ENCODE results near the gene NPLOC4. TPM values are rescaled to one million over a fixed set of nuclear protein-coding genes. Genes with fewer than 3 reads are reported as not detected.

The NPLOC4 gene
- total and polyA plus RNA-seq, 4 donors = 23.5 to 67.4 (median 50.6) TPM

DNA sequence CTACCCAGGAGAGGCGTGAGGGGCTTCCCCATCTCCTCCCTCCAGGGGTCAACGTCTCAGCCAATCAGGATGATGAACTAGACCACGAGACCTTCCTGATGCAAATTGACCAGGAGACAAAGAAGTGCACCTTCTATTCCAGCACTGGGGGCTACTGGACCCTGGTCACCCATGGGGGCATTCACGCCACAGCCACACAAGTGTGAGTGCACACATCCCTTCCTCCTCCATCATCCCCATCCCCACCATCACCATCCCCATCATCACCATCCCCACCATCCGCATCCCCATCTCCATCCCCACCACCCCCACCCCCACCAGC is 101.9 kb downstream of the NPLOC4 start:
- no peaks in the 10 kb centered on the region for H3K9me3 ChIP-seq (ENCODE audit: control insufficient read depth in 4 of 4, low read length in 3 of 4)
- H3K4me3 ChIP-seq (ENCODE audit: low read depth in 1 of 3, low read length in 3 of 3) = no peak overlapping the region
- WGBS = 80% methylated on average over 5 of the region's 5 CpGs
- H3K4me1 ChIP-seq (ENCODE audit: control insufficient read depth in 4 of 4, insufficient read depth in 4 of 4, low read length in 3 of 4) = peaks cover 0 to 6% (median 3%) of the 10 kb centered on the region in 4 donors
- H3K27ac ChIP-seq (ENCODE audit: low read depth in 1 of 2, low read length in 2 of 2) = no peak overlapping the region
- peaks cover 0 to 6% (median 2%) of the 10 kb centered on the region in 4 donors for H3K36me3 ChIP-seq (ENCODE audit: control insufficient read depth in 4 of 4, insufficient read depth in 3 of 4, low read depth in 1 of 4, low read length in 3 of 4)
- no peak overlapping the region for H3K9ac ChIP-seq (ENCODE audit: low read depth in 1 of 2, low read length in 2 of 2)
- no peak for DNase-seq (ENCODE audit: low spot score)
- no peak for TF ChIP-seq FOXA1 (IDR thresholded peaks at IDR 0.05)
- TF ChIP-seq, protein P1, sequence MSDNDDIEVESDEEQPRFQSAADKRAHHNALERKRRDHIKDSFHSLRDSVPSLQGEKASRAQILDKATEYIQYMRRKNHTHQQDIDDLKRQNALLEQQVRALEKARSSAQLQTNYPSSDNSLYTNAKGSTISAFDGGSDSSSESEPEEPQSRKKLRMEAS (IDR thresholded peaks at IDR 0.05) = no peak
- no peak for TF ChIP-seq YY1 (IDR thresholded peaks at IDR 0.05)
- TF ChIP-seq GABPA (IDR thresholded peaks at IDR 0.05 in 1 of 2, conservative IDR thresholded peaks at IDR 0.05 in 1 of 2) = no peak
- TF ChIP-seq HNF4G (IDR thresholded peaks at IDR 0.05) = no peak
- peaks cover 0 to 4% (median 0%) of the 10 kb centered on the region in 4 donors for H3K27me3 ChIP-seq (ENCODE audit: control insufficient read depth in 4 of 4, insufficient read depth in 4 of 4, low read length in 3 of 4)

DNA sequence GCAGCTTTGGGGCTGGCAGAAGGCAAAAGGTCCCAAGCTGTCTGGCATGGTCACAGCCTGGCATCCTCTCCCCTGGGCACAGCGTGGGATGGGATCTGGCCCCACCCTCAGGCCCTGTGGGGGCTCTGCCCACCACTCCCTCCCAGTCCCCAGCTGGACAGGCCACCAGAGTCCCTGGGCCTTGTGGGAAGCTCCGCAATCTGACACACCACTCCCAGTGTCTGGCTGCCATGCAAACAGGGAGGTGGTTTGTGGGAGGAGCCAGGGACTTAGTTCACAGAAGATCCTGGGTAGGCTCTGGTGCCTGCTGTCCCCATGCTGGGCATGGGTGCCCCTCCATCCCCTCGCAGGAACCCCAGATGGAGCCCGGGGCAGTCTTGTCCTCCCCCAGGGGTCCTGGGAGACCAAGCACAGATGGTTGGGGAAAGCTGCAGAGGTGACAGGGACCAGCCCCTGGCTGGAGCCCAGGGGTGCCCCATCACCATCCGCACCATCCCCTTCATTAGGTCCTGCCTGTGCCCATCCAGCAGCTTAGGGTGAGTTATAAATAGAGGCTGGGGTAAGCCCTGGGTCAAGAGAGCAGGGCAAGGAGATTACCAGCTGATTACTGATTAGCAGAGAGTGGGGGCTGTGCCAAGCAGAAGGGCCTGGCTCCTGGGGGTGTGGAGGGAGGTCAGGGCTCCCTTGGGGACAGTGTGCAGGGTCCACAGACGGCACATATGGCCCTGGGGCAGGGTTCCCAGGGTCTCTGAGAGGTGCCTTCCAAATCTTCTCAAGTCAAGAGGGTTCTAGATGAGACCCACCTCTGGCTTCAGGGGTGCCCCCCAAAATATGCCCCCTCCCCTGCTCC is 102.5 kb downstream of the NPLOC4 start:
- Histone ChIP-seq H3K27ac (ENCODE audit: low read depth in 1 of 2, low read length in 2 of 2) (no peak overlapping the region), H3K4me3 (ENCODE audit: low read depth in 1 of 3, low read length in 3 of 3) (no peak overlapping the region), H3K9me3 (ENCODE audit: control insufficient read depth in 4 of 4, low read length in 3 of 4) (no peaks in the 10 kb centered on the region), H3K9ac (ENCODE audit: low read depth in 1 of 2, low read length in 2 of 2) (no peak overlapping the region), H3K36me3 (ENCODE audit: control insufficient read depth in 4 of 4, insufficient read depth in 3 of 4, low read depth in 1 of 4, low read length in 3 of 4) (peaks cover 0 to under 1% (median 0%) of the 10 kb centered on the region in 4 donors), H3K27me3 (ENCODE audit: control insufficient read depth in 4 of 4, insufficient read depth in 4 of 4, low read length in 3 of 4) (peaks cover 0 to 4% (median 0%) of the 10 kb centered on the region in 4 donors), H3K4me1 (ENCODE audit: control insufficient read depth in 4 of 4, insufficient read depth in 4 of 4, low read length in 3 of 4) (peaks cover 0 to 6% (median 3%) of the 10 kb centered on the region in 4 donors)
- WGBS = 60% methylated on average over 6 of the region's 6 CpGs
- DNase-seq (ENCODE audit: low spot score) = no peak
- TF ChIP-seq, protein P2, sequence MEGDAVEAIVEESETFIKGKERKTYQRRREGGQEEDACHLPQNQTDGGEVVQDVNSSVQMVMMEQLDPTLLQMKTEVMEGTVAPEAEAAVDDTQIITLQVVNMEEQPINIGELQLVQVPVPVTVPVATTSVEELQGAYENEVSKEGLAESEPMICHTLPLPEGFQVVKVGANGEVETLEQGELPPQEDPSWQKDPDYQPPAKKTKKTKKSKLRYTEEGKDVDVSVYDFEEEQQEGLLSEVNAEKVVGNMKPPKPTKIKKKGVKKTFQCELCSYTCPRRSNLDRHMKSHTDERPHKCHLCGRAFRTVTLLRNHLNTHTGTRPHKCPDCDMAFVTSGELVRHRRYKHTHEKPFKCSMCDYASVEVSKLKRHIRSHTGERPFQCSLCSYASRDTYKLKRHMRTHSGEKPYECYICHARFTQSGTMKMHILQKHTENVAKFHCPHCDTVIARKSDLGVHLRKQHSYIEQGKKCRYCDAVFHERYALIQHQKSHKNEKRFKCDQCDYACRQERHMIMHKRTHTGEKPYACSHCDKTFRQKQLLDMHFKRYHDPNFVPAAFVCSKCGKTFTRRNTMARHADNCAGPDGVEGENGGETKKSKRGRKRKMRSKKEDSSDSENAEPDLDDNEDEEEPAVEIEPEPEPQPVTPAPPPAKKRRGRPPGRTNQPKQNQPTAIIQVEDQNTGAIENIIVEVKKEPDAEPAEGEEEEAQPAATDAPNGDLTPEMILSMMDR (IDR thresholded peaks at IDR 0.05; ENCODE audit: low read depth, low read length, missing input control) = no peak
- TF ChIP-seq, protein P1 (IDR thresholded peaks at IDR 0.05) = no peak
- TF ChIP-seq NR2F2 (IDR thresholded peaks at IDR 0.05) = no peak
- TF ChIP-seq HNF4G (IDR thresholded peaks at IDR 0.05) = no peak
- no peak for TF ChIP-seq JUND (IDR thresholded peaks at IDR 0.05)
- TF ChIP-seq EGR1 (IDR thresholded peaks at IDR 0.05; ENCODE audit: low read depth in 2 of 2) = no peak
- TF ChIP-seq, protein P3, sequence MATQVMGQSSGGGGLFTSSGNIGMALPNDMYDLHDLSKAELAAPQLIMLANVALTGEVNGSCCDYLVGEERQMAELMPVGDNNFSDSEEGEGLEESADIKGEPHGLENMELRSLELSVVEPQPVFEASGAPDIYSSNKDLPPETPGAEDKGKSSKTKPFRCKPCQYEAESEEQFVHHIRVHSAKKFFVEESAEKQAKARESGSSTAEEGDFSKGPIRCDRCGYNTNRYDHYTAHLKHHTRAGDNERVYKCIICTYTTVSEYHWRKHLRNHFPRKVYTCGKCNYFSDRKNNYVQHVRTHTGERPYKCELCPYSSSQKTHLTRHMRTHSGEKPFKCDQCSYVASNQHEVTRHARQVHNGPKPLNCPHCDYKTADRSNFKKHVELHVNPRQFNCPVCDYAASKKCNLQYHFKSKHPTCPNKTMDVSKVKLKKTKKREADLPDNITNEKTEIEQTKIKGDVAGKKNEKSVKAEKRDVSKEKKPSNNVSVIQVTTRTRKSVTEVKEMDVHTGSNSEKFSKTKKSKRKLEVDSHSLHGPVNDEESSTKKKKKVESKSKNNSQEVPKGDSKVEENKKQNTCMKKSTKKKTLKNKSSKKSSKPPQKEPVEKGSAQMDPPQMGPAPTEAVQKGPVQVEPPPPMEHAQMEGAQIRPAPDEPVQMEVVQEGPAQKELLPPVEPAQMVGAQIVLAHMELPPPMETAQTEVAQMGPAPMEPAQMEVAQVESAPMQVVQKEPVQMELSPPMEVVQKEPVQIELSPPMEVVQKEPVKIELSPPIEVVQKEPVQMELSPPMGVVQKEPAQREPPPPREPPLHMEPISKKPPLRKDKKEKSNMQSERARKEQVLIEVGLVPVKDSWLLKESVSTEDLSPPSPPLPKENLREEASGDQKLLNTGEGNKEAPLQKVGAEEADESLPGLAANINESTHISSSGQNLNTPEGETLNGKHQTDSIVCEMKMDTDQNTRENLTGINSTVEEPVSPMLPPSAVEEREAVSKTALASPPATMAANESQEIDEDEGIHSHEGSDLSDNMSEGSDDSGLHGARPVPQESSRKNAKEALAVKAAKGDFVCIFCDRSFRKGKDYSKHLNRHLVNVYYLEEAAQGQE (IDR thresholded peaks at IDR 0.05) = no peak
- TF ChIP-seq RXRA (IDR thresholded peaks at IDR 0.05) = no peak
- no peak for TF ChIP-seq SP1 (IDR thresholded peaks at IDR 0.05)
- TF ChIP-seq, protein P4, sequence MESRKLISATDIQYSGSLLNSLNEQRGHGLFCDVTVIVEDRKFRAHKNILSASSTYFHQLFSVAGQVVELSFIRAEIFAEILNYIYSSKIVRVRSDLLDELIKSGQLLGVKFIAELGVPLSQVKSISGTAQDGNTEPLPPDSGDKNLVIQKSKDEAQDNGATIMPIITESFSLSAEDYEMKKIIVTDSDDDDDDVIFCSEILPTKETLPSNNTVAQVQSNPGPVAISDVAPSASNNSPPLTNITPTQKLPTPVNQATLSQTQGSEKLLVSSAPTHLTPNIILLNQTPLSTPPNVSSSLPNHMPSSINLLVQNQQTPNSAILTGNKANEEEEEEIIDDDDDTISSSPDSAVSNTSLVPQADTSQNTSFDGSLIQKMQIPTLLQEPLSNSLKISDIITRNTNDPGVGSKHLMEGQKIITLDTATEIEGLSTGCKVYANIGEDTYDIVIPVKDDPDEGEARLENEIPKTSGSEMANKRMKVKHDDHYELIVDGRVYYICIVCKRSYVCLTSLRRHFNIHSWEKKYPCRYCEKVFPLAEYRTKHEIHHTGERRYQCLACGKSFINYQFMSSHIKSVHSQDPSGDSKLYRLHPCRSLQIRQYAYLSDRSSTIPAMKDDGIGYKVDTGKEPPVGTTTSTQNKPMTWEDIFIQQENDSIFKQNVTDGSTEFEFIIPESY (IDR thresholded peaks at IDR 0.05) = no peak
- TF ChIP-seq TAF1 (conservative IDR thresholded peaks at IDR 0.05) = no peak
- no peak for TF ChIP-seq FOXA1 (IDR thresholded peaks at IDR 0.05)
- TF ChIP-seq HNF4A (conservative IDR thresholded peaks at IDR 0.05) = no peak
- no peak for TF ChIP-seq FOXA2 (IDR thresholded peaks at IDR 0.05)
- TF ChIP-seq, protein P5, sequence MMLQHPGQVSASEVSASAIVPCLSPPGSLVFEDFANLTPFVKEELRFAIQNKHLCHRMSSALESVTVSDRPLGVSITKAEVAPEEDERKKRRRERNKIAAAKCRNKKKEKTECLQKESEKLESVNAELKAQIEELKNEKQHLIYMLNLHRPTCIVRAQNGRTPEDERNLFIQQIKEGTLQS (IDR thresholded peaks at IDR 0.05) = no peak
- TF ChIP-seq RAD21 (IDR thresholded peaks at IDR 0.05) = no peak
- TF ChIP-seq YY1 (IDR thresholded peaks at IDR 0.05) = no peak
- TF ChIP-seq GABPA (IDR thresholded peaks at IDR 0.05 in 1 of 2, conservative IDR thresholded peaks at IDR 0.05 in 1 of 2) = no peak
